GM23338 (cell line): ENCODE measurements around the gene SLC2A14. TPM values are rescaled to one million over a fixed set of nuclear protein-coding genes. Genes with fewer than 3 reads are reported as not detected.
A peak's percentile ranks its signal among the peaks of the same experiment; 100 is the strongest.

Experiments used
- ATAC-seq: fragments of 200-7000 bp; cut with Tn5 transposase; 3 replicates; pipeline ENCODE4 v1.9.1; 2020
- DNase-seq: peaks from one replicate; pipeline ENCODE4 v3.0.0-alpha.2; 2015; ENCODE audit warnings: low spot score
- H2AFZ ChIP-seq: fragments of 200-600 bp; sonication (generic); 2 replicates; pipeline ENCODE4 v1.8.0; 2016; ENCODE audit warnings: antibody characterized with exemption, mild to moderate bottlenecking, moderate library complexity
- H3F3A ChIP-seq: fragments of 200-600 bp; sonication (generic); replicated peaks from 2 replicates; pipeline ENCODE4 v1.8.0; 2017; ENCODE audit warnings: antibody characterized with exemption, mixed run types, low read depth
- H3K27ac ChIP-seq: fragments of 200-600 bp; sonication (generic); 2 replicates; pipeline ENCODE4 v1.6.1; 2016; ENCODE audit warnings: low read depth
- H3K27me3 ChIP-seq: fragments of 200-600 bp; sonication (generic); 2 replicates; pipeline ENCODE4 v1.8.0; 2016; ENCODE audit warnings: mild to moderate bottlenecking, mixed run types, moderate library complexity; ENCODE audit not compliant: insufficient read depth
- H3K36me3 ChIP-seq: fragments of 200-600 bp; sonication (generic); 2 replicates; pipeline ENCODE4 v1.8.0; 2016; ENCODE audit warnings: mild to moderate bottlenecking; ENCODE audit not compliant: insufficient read depth
- H3K4me1 ChIP-seq: fragments of 200-600 bp; sonication (generic); 2 replicates; pipeline ENCODE4 v1.8.0; 2016; ENCODE audit warnings: mild to moderate bottlenecking, moderate library complexity; ENCODE audit not compliant: insufficient read depth
- H3K4me2 ChIP-seq: fragments of 200-600 bp; sonication (generic); 2 replicates; pipeline ENCODE4 v1.7.1; 2017; ENCODE audit warnings: mixed run types
- H3K4me3 ChIP-seq: fragments of 200-600 bp; sonication (generic); 2 replicates; pipeline ENCODE4 v1.6.1; 2016; ENCODE audit warnings: mixed run types
- H3K79me2 ChIP-seq: fragments of 200-600 bp; sonication (generic); replicated peaks from 2 replicates; pipeline ENCODE4 v1.8.0; 2017; ENCODE audit warnings: mild to moderate bottlenecking; ENCODE audit not compliant: insufficient read depth
- H3K9me2 ChIP-seq: fragments of 200-600 bp; sonication (generic); 2 replicates; pipeline ENCODE4 v1.8.0; 2017; ENCODE audit not compliant: insufficient read depth
- H4K20me1 ChIP-seq: fragments of 200-600 bp; sonication (generic); replicated peaks from 2 replicates; pipeline ENCODE4 v1.8.0; 2017; ENCODE audit warnings: mild to moderate bottlenecking; ENCODE audit not compliant: insufficient read depth
- H3K27ac Mint-ChIP-seq: 2 replicates; pipeline ENCODE4 v1.8.0; 2020; ENCODE audit warnings: inconsistent platforms, mild to moderate bottlenecking, moderate library complexity, mixed read lengths
- H3K27me3 Mint-ChIP-seq: 3 replicates; pipeline ENCODE4 v1.8.0; 2022; ENCODE audit warnings: low read depth, mild to moderate bottlenecking, moderate library complexity, mixed read lengths, inconsistent platforms; ENCODE audit not compliant: insufficient read depth, poor library complexity
- H3K36me3 Mint-ChIP-seq: 3 replicates; pipeline ENCODE4 v1.8.0; 2021; ENCODE audit warnings: low read depth, mild to moderate bottlenecking, inconsistent platforms, moderate library complexity, mixed read lengths
- H3K4me1 Mint-ChIP-seq: 3 replicates; pipeline ENCODE4 v1.8.0; 2020; ENCODE audit warnings: mild to moderate bottlenecking, inconsistent platforms, mixed read lengths
- H3K4me3 Mint-ChIP-seq: 3 replicates; pipeline ENCODE4 v1.8.0; 2021; ENCODE audit warnings: moderate library complexity, mild to moderate bottlenecking, inconsistent platforms, mixed read lengths
- H3K9me3 Mint-ChIP-seq: 3 replicates; pipeline ENCODE4 v1.8.0; 2020; ENCODE audit warnings: moderate library complexity, mild to moderate bottlenecking, inconsistent platforms, mixed read lengths
- CREB1 ChIP-seq: fragments of 250-450 bp; sonication (Bioruptor Pico); IDR thresholded peaks from 2 replicates; pipeline ENCODE4 v1.5.0; 2020; ENCODE audit warnings: low read depth, mild to moderate bottlenecking, moderate library complexity
- EZH2phosphoT487 ChIP-seq: fragments of 200-600 bp; sonication (generic); IDR thresholded peaks from one replicate; pipeline ENCODE4 v1.8.1; 2018; ENCODE audit warnings: antibody characterized with exemption; ENCODE audit not compliant: unreplicated experiment
- JUNB ChIP-seq: IDR thresholded peaks from one replicate; pipeline ENCODE4 v1.6.1; 2016; ENCODE audit warnings: antibody characterized with exemption; ENCODE audit not compliant: unreplicated experiment
- NANOG ChIP-seq: IDR thresholded peaks from 2 replicates; pipeline ENCODE4 v1.6.1; 2016; ENCODE audit warnings: antibody characterized with exemption, borderline replicate concordance
- POLR2AphosphoS5 ChIP-seq: IDR thresholded peaks from 2 replicates; pipeline ENCODE4 v1.6.1; 2016; ENCODE audit warnings: antibody characterized with exemption, low read depth
- STAT1 ChIP-seq: IDR thresholded peaks from one replicate; pipeline ENCODE4 v1.6.1; 2016; ENCODE audit warnings: antibody characterized with exemption; ENCODE audit not compliant: unreplicated experiment
- ZNF114 ChIP-seq: fragments of 250-450 bp; sonication (Bioruptor Pico); IDR thresholded peaks from 2 replicates; pipeline ENCODE4 v1.5.0; 2020; ENCODE audit warnings: mild to moderate bottlenecking, moderate library complexity
- ZNF331 ChIP-seq: fragments of 250-450 bp; sonication (Bioruptor Pico); IDR thresholded peaks from 2 replicates; pipeline ENCODE4 v1.5.0; 2020; ENCODE audit warnings: low read depth, mild to moderate bottlenecking, moderate library complexity
- polyA plus RNA-seq: library from polyadenylated mRNA; unstranded; fragments of >200 nt; fragmentation: Nextera tagmentation; extraction: Ambion mirVana; gene quantifications from 2 replicates; pipeline ENCODE4 v1.2.1, GENCODE V29; 2016
- total RNA-seq: library from RNA; depleted of rRNA; stranded (reverse); fragments of >200 nt; shearing (Covaris generic); gene quantifications from 2 replicates; pipeline ENCODE4 v1.2.3, GENCODE V29; 2014
- TF ChIP-seq, protein P1 (sequence below), 2 experiments: fragments of 200-600 bp in 1 of 2; sonication (generic) in 1 of 2; conservative IDR thresholded peaks; 2 replicates each; pipeline versions ENCODE4 v1.5.1 to v1.6.1; 2016 to 2017; ENCODE audit warnings: antibody characterized with exemption in 2 of 2, low read depth in 2 of 2, mild to moderate bottlenecking in 2 of 2, moderate library complexity in 1 of 2
- TF ChIP-seq, protein P2 (sequence below): IDR thresholded peaks from one replicate; pipeline ENCODE4 v1.6.1; 2018; ENCODE audit warnings: antibody characterized with exemption; ENCODE audit not compliant: unreplicated experiment
- TF ChIP-seq, protein P3 (sequence below): IDR thresholded peaks from 2 replicates; pipeline ENCODE4 v1.6.1; 2016; ENCODE audit warnings: antibody characterized with exemption
- TF ChIP-seq, protein P4 (sequence below): fragments of 250-450 bp; sonication (Bioruptor Pico); IDR thresholded peaks from 2 replicates; pipeline ENCODE4 v1.5.0; 2020; ENCODE audit warnings: mild to moderate bottlenecking, moderate library complexity

Gene SLC2A14
- total and polyA plus RNA-seq, 2 experiments from 2014 or later = 6.8 to 31.5 TPM

DNA sequence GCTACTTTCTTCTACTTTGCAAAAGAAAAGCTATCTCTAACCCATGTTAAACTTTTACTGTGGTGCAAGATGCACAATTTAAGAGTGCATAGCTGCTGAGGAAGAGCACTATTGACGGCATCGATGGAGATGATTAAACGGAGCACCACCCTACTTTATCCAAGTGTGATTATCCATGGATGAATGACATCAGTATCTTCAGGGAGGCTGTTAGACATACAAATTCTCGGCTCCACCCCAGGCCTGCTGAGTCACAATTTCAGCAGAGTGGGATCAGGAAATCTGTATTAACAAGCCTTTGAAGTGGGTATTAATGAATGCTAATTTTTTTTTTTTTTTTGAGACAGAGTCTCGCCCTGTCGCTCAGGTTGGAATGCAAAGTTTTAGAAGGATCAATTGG lies 16.2 kb downstream of the SLC2A14 start:
- TF ChIP-seq JUNB = no peak
- TF ChIP-seq ZNF114 (CRISPR knock-in tag) = no peak
- no peak for TF ChIP-seq STAT1
- no peak for TF ChIP-seq NANOG
- TF ChIP-seq, protein P1, sequence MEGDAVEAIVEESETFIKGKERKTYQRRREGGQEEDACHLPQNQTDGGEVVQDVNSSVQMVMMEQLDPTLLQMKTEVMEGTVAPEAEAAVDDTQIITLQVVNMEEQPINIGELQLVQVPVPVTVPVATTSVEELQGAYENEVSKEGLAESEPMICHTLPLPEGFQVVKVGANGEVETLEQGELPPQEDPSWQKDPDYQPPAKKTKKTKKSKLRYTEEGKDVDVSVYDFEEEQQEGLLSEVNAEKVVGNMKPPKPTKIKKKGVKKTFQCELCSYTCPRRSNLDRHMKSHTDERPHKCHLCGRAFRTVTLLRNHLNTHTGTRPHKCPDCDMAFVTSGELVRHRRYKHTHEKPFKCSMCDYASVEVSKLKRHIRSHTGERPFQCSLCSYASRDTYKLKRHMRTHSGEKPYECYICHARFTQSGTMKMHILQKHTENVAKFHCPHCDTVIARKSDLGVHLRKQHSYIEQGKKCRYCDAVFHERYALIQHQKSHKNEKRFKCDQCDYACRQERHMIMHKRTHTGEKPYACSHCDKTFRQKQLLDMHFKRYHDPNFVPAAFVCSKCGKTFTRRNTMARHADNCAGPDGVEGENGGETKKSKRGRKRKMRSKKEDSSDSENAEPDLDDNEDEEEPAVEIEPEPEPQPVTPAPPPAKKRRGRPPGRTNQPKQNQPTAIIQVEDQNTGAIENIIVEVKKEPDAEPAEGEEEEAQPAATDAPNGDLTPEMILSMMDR (conservative IDR thresholded peaks at IDR 0.05; ENCODE audit: low read depth in 2 of 2) = no peak
- TF ChIP-seq, protein P2, sequence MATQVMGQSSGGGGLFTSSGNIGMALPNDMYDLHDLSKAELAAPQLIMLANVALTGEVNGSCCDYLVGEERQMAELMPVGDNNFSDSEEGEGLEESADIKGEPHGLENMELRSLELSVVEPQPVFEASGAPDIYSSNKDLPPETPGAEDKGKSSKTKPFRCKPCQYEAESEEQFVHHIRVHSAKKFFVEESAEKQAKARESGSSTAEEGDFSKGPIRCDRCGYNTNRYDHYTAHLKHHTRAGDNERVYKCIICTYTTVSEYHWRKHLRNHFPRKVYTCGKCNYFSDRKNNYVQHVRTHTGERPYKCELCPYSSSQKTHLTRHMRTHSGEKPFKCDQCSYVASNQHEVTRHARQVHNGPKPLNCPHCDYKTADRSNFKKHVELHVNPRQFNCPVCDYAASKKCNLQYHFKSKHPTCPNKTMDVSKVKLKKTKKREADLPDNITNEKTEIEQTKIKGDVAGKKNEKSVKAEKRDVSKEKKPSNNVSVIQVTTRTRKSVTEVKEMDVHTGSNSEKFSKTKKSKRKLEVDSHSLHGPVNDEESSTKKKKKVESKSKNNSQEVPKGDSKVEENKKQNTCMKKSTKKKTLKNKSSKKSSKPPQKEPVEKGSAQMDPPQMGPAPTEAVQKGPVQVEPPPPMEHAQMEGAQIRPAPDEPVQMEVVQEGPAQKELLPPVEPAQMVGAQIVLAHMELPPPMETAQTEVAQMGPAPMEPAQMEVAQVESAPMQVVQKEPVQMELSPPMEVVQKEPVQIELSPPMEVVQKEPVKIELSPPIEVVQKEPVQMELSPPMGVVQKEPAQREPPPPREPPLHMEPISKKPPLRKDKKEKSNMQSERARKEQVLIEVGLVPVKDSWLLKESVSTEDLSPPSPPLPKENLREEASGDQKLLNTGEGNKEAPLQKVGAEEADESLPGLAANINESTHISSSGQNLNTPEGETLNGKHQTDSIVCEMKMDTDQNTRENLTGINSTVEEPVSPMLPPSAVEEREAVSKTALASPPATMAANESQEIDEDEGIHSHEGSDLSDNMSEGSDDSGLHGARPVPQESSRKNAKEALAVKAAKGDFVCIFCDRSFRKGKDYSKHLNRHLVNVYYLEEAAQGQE = no peak
- TF ChIP-seq CREB1 (CRISPR knock-in tag) = no peak
- TF ChIP-seq POLR2AphosphoS5 = no peak
- TF ChIP-seq, protein P3, sequence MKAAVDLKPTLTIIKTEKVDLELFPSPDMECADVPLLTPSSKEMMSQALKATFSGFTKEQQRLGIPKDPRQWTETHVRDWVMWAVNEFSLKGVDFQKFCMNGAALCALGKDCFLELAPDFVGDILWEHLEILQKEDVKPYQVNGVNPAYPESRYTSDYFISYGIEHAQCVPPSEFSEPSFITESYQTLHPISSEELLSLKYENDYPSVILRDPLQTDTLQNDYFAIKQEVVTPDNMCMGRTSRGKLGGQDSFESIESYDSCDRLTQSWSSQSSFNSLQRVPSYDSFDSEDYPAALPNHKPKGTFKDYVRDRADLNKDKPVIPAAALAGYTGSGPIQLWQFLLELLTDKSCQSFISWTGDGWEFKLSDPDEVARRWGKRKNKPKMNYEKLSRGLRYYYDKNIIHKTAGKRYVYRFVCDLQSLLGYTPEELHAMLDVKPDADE = no peak
- TF ChIP-seq EZH2phosphoT487 = no peak
- TF ChIP-seq ZNF331 (CRISPR knock-in tag) = no peak
- TF ChIP-seq, protein P4, sequence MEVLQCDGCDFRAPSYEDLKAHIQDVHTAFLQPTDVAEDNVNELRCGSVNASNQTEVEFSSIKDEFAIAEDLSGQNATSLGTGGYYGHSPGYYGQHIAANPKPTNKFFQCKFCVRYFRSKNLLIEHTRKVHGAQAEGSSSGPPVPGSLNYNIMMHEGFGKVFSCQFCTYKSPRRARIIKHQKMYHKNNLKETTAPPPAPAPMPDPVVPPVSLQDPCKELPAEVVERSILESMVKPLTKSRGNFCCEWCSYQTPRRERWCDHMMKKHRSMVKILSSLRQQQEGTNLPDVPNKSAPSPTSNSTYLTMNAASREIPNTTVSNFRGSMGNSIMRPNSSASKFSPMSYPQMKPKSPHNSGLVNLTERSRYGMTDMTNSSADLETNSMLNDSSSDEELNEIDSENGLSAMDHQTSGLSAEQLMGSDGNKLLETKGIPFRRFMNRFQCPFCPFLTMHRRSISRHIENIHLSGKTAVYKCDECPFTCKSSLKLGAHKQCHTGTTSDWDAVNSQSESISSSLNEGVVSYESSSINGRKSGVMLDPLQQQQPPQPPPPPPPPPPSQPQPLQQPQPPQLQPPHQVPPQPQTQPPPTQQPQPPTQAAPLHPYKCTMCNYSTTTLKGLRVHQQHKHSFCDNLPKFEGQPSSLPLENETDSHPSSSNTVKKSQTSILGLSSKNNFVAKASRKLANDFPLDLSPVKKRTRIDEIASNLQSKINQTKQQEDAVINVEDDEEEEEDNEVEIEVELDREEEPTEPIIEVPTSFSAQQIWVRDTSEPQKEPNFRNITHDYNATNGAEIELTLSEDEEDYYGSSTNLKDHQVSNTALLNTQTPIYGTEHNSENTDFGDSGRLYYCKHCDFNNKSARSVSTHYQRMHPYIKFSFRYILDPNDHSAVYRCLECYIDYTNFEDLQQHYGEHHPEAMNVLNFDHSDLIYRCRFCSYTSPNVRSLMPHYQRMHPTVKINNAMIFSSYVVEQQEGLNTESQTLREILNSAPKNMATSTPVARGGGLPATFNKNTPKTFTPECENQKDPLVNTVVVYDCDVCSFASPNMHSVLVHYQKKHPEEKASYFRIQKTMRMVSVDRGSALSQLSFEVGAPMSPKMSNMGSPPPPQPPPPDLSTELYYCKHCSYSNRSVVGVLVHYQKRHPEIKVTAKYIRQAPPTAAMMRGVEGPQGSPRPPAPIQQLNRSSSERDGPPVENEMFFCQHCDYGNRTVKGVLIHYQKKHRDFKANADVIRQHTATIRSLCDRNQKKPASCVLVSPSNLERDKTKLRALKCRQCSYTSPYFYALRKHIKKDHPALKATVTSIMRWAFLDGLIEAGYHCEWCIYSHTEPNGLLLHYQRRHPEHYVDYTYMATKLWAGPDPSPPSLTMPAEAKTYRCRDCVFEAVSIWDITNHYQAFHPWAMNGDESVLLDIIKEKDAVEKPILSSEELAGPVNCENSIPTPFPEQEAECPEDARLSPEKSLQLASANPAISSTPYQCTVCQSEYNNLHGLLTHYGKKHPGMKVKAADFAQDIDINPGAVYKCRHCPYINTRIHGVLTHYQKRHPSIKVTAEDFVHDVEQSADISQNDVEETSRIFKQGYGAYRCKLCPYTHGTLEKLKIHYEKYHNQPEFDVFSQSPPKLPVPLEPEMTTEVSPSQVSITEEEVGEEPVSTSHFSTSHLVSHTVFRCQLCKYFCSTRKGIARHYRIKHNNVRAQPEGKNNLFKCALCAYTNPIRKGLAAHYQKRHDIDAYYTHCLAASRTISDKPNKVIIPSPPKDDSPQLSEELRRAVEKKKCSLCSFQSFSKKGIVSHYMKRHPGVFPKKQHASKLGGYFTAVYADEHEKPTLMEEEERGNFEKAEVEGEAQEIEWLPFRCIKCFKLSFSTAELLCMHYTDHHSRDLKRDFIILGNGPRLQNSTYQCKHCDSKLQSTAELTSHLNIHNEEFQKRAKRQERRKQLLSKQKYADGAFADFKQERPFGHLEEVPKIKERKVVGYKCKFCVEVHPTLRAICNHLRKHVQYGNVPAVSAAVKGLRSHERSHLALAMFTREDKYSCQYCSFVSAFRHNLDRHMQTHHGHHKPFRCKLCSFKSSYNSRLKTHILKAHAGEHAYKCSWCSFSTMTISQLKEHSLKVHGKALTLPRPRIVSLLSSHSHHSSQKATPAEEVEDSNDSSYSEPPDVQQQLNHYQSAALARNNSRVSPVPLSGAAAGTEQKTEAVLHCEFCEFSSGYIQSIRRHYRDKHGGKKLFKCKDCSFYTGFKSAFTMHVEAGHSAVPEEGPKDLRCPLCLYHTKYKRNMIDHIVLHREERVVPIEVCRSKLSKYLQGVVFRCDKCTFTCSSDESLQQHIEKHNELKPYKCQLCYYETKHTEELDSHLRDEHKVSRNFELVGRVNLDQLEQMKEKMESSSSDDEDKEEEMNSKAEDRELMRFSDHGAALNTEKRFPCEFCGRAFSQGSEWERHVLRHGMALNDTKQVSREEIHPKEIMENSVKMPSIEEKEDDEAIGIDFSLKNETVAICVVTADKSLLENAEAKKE = no peak
- Histone ChIP-seq H3K79me2 (no peaks in the 10 kb centered on the region), H2AFZ (no peak overlapping the region), H3F3A (peaks cover 9% of the 10 kb centered on the region), H3K36me3 (no peaks in the 10 kb centered on the region), H3K4me1 (peaks cover 31% of the 10 kb centered on the region), H4K20me1 (no peaks in the 10 kb centered on the region), H3K27ac (no peak overlapping the region; the same call in 1 of the 2 replicates), H3K27me3 (no peaks in the 10 kb centered on the region), H3K4me3 (no peak overlapping the region), H3K9me2 (no peaks in the 10 kb centered on the region), H3K4me2 (no peak overlapping the region)
- H3K36me3 Mint-ChIP-seq = 0 out of 3 replicates have a peak, but pooled peaks cover 3% of the 10 kb centered on the region
- no peak overlapping the region for H3K4me3 Mint-ChIP-seq
- H3K27me3 Mint-ChIP-seq = peaks cover 5% of the 10 kb centered on the region
- no peaks in the 10 kb centered on the region for H3K9me3 Mint-ChIP-seq
- peaks cover 40% of the 10 kb centered on the region for H3K4me1 Mint-ChIP-seq
- ATAC-seq = no peak
- DNase-seq = no peak
- H3K27ac Mint-ChIP-seq = peak overlapping the region; percentile 33; the same call in 1 of the 2 replicates
